IMR-90 (cell line): Measurements from ENCODE around the gene LTN1. TPM values are rescaled to one million over a fixed set of nuclear protein-coding genes. Genes with fewer than 3 reads are reported as not detected.

Source experiments
- ATAC-seq: fragments of 200-7000 bp; cut with Tn5 transposase; 2 replicates; pipeline ENCODE4 v1.9.1; 2020; ENCODE audit warnings: low read depth, mild to moderate bottlenecking, moderate library complexity
- BruUV-seq: library from RNA; stranded (reverse); fragments of 400-500 nt; replicated peaks from 2 replicates; lab custom pipeline; 2021; lab: Mats Ljungman, UMichigan
- CTCF ChIA-PET: fragments of 300-600 bp; formaldehyde crosslinking; extraction: SDS; loops from one replicate; lab custom pipeline; 2021; ENCODE audit warnings: antibody characterized with exemption; lab: Yijun Ruan, JAX
- POLR2A ChIA-PET: fragments of 300-600 bp; sonication (Branson Sonifier 250); formaldehyde crosslinking; loops from one replicate; lab custom pipeline; 2022; ENCODE audit warnings: antibody characterized with exemption; ENCODE audit not compliant: unreplicated experiment; lab: Charles Lee
- DNase-seq: peaks from one replicate; pipeline ENCODE4 v3.0.0; 2013
- H2AFZ ChIP-seq: replicated peaks from 2 replicates; pipeline ENCODE3; 2013; ENCODE audit warnings: low read length, mild to moderate bottlenecking; ENCODE audit not compliant: poor library complexity
- H2AK5ac ChIP-seq: 2 replicates; pipeline ENCODE4 v1.6.1; 2013; ENCODE audit warnings: low read depth, low read length, inconsistent platforms
- H2AK9ac ChIP-seq: replicated peaks from 2 replicates; pipeline ENCODE3; 2013; ENCODE audit warnings: mild to moderate bottlenecking, low read depth, low read length, moderate library complexity; ENCODE audit not compliant: poor library complexity
- H2BK120ac ChIP-seq: 2 replicates; pipeline ENCODE4 v1.6.1; 2013; ENCODE audit warnings: low read depth, low read length, inconsistent platforms
- H2BK15ac ChIP-seq: 3 replicates; pipeline ENCODE4 v1.6.1; 2013; ENCODE audit warnings: low read depth, low read length, inconsistent platforms
- H2BK20ac ChIP-seq: 2 replicates; pipeline ENCODE4 v1.6.1; 2013; ENCODE audit warnings: low read depth, mild to moderate bottlenecking, inconsistent platforms, low read length, moderate library complexity
- H2BK5ac ChIP-seq: 2 replicates; pipeline ENCODE4 v1.6.1; 2013; ENCODE audit warnings: mild to moderate bottlenecking, low read depth, low read length, inconsistent platforms; ENCODE audit not compliant: poor library complexity, severe bottlenecking
- H3K14ac ChIP-seq: replicated peaks from 2 replicates; pipeline ENCODE4 v1.6.1; 2013; ENCODE audit warnings: low read depth, low read length, inconsistent platforms
- H3K18ac ChIP-seq: 2 replicates; pipeline ENCODE4 v1.6.1; 2013; ENCODE audit warnings: low read depth, low read length, control low read depth
- H3K23ac ChIP-seq: 2 replicates; pipeline ENCODE4 v1.6.1; 2013; ENCODE audit warnings: low read depth, low read length, inconsistent platforms
- H3K27ac ChIP-seq: 2 replicates; pipeline ENCODE4 v1.5.1; 2013; ENCODE audit warnings: mild to moderate bottlenecking, control low read depth, low read length; ENCODE audit not compliant: insufficient read depth
- H3K27me3 ChIP-seq: 2 replicates; pipeline ENCODE4 v1.6.1; 2013; ENCODE audit warnings: low read length; ENCODE audit not compliant: control insufficient read depth, insufficient read depth
- H3K36me3 ChIP-seq: 2 replicates; pipeline ENCODE4 v1.6.1; 2013; ENCODE audit warnings: low read length, mixed read lengths; ENCODE audit not compliant: control insufficient read depth, insufficient read depth
- H3K4ac ChIP-seq: 2 replicates; pipeline ENCODE4 v1.6.1; 2013; ENCODE audit warnings: low read depth, low read length, inconsistent platforms
- H3K4me1 ChIP-seq: 2 replicates; pipeline ENCODE4 v1.6.1; 2013; ENCODE audit warnings: low read length, mixed read lengths; ENCODE audit not compliant: control insufficient read depth, insufficient read depth
- H3K4me2 ChIP-seq: 2 replicates; pipeline ENCODE4 v1.6.1; 2013; ENCODE audit warnings: low read depth, mild to moderate bottlenecking, control low read depth, low read length, moderate library complexity
- H3K4me3 ChIP-seq: 2 replicates; pipeline ENCODE4 v1.5.1; 2013; ENCODE audit warnings: low read depth, mild to moderate bottlenecking, control low read depth, low read length, moderate library complexity; ENCODE audit not compliant: insufficient read depth
- H3K56ac ChIP-seq: 2 replicates; pipeline ENCODE4 v1.6.1; 2013; ENCODE audit warnings: low read length, inconsistent platforms; ENCODE audit not compliant: insufficient read depth; ENCODE audit errors: extremely low read depth
- H3K79me1 ChIP-seq, 2 experiments: 2 replicates each; pipeline ENCODE4 v1.6.1; 2013; ENCODE audit warnings: low read length in 2 of 2, inconsistent platforms in 1 of 2, low read depth in 1 of 2
- H3K9ac ChIP-seq: 2 replicates; pipeline ENCODE4 v1.6.1; 2013; ENCODE audit warnings: low read depth, low read length, control low read depth
- H3K9me1 ChIP-seq: 2 replicates; pipeline ENCODE4 v1.6.1; 2013; ENCODE audit warnings: low read length, inconsistent platforms; ENCODE audit not compliant: insufficient read depth
- H3K9me3 ChIP-seq: 2 replicates; pipeline ENCODE4 v1.6.1; 2013; ENCODE audit warnings: low read length; ENCODE audit not compliant: control insufficient read depth, insufficient read depth
- H4K20me1 ChIP-seq: 2 replicates; pipeline ENCODE4 v1.6.1; 2013; ENCODE audit warnings: low read length, inconsistent platforms; ENCODE audit not compliant: insufficient read depth
- H4K5ac ChIP-seq: 2 replicates; pipeline ENCODE4 v1.6.1; 2013; ENCODE audit warnings: mild to moderate bottlenecking, low read depth, low read length, control low read depth
- H4K8ac ChIP-seq, 2 experiments: 2 replicates each; pipeline ENCODE4 v1.6.1; 2013; ENCODE audit warnings: low read depth in 2 of 2, low read length in 2 of 2, control low read depth in 1 of 2, inconsistent platforms in 1 of 2
- H4K91ac ChIP-seq: 2 replicates; pipeline ENCODE4 v1.6.1; 2013; ENCODE audit warnings: low read depth, low read length, inconsistent platforms; ENCODE audit not compliant: insufficient read depth
- MAFK ChIP-seq: IDR thresholded peaks from 2 replicates; pipeline ENCODE4 v1.6.1; 2012; ENCODE audit warnings: low read depth, low read length, improper control_type of control experiment
- MAZ ChIP-seq: IDR thresholded peaks from 2 replicates; pipeline ENCODE4 v1.6.1; 2012; ENCODE audit warnings: low read depth, mild to moderate bottlenecking, low read length, improper control_type of control experiment, moderate library complexity, borderline replicate concordance
- RAD21 ChIP-seq: IDR thresholded peaks from 2 replicates; pipeline ENCODE4 v1.6.1; 2012; ENCODE audit warnings: low read length, improper control_type of control experiment
- WGBS, 2 experiments: methylation state at CpG; one replicate each; pipeline versions ENCODE4 v1.1.5 to v1.1.7; 2013; ENCODE audit warnings: missing lambda C conversion rate in 2 of 2; ENCODE audit not compliant: insufficient read length in 1 of 2; ENCODE audit errors: extremely low coverage in 2 of 2; 5-methylcytosine and 5-hydroxymethylcytosine counted together
- dilution Hi-C: fragments of 300-500 bp; cut with HindIII; formaldehyde crosslinking; loops from one replicate; pipeline ENCODE4 v1.14.3; 2018; ENCODE audit warnings: low sequenced_read_pairs; ENCODE audit not compliant: unreplicated experiment
- in situ Hi-C: fragments of 300-500 bp; cut with MboI; formaldehyde crosslinking; loops from 3 replicates; pipeline ENCODE4 v1.14.3; 2019; ENCODE audit warnings: low sequenced_read_pairs, inconsistent platforms, mixed read lengths
- intact Hi-C: fragments of 100-400 bp; cut with micrococcal nuclease; formaldehyde crosslinking; loops from 2 replicates; pipeline ENCODE4 v1.10.0; 2022
- polyA plus RNA-seq, 3 experiments: library from polyadenylated mRNA; depleted of rRNA; stranded (reverse); fragments of >200 nt; gene quantifications; 2 replicates each; pipeline ENCODE4 v1.2.3, GENCODE V29; 2012; ENCODE audit warnings: low replicate concordance in 1 of 3
- total RNA-seq: library from RNA; depleted of rRNA; stranded (reverse); fragments of >200 nt; gene quantifications from 2 replicates; pipeline ENCODE4 v1.2.3, GENCODE V29; 2012
- TF ChIP-seq, protein P1 (sequence below): conservative IDR thresholded peaks from 2 replicates; pipeline ENCODE4 v1.5.1; 2012; ENCODE audit warnings: mild to moderate bottlenecking, low read depth, low read length, improper control_type of control experiment

The LTN1 gene
- total and polyA plus RNA-seq, 2 of the 4 experiments (the other 2 are of a cell fraction): 6.7 to 35.5 TPM

DNA sequence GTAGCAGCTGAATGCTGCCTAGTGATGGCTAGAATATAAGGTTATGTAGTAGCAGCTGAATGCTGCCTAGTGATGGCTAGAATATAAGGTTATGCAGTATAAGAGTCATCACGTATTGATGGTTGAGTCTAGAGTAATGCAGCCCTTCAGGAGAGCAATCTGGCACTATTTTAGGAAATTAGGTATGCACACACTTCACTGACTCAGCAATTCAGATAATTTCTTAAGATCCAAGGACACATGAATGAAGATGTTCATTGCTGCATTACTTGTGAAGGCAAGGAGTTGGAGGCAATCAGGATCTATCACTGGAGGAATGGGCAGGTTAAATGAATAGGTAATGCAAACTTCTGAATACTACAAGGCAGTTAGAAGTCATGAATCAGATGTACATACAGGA is 13.6 kb downstream of the LTN1 start:
- no TSS peak for BruUV-seq
- POLR2A ChIA-PET: no interaction called here
- H3K4ac ChIP-seq: no peak overlapping the region
- H3K4me2 ChIP-seq: no peak overlapping the region
- peaks cover 6% of the 10 kb centered on the region; the same call in 1 of the 2 replicates for H4K20me1 ChIP-seq
- CTCF ChIA-PET: no interaction called here
- H3K9ac ChIP-seq: no peak overlapping the region
- no peak overlapping the region for H3K23ac ChIP-seq
- H3K9me3 ChIP-seq: no peaks in the 10 kb centered on the region
- peaks cover 9% of the 10 kb centered on the region for H3K4me1 ChIP-seq
- H2AFZ ChIP-seq: no peak overlapping the region
- no peak overlapping the region for H2BK15ac ChIP-seq
- WGBS, 2 experiments: no CpG with 5 or more reads among the region's 1 CpG
- no peaks in the 10 kb centered on the region for H3K27me3 ChIP-seq
- no peak overlapping the region for H2AK9ac ChIP-seq
- H2BK120ac ChIP-seq: no peak overlapping the region
- intact Hi-C loops (no loop called here), dilution Hi-C loops (no loop called here), in situ Hi-C loops (no loop called here)
- no peak overlapping the region for H2BK20ac ChIP-seq
- no peak overlapping the region for H3K18ac ChIP-seq
- H3K79me1 ChIP-seq: peaks cover 4 to 23% of the 10 kb centered on the region in 2 experiments; a peak in 3 of 4 replicates
- DNase-seq (no peak), ATAC-seq (no peak)
- no peak for TF ChIP-seq RAD21
- no peak for TF ChIP-seq MAZ
- TF ChIP-seq, protein P1, sequence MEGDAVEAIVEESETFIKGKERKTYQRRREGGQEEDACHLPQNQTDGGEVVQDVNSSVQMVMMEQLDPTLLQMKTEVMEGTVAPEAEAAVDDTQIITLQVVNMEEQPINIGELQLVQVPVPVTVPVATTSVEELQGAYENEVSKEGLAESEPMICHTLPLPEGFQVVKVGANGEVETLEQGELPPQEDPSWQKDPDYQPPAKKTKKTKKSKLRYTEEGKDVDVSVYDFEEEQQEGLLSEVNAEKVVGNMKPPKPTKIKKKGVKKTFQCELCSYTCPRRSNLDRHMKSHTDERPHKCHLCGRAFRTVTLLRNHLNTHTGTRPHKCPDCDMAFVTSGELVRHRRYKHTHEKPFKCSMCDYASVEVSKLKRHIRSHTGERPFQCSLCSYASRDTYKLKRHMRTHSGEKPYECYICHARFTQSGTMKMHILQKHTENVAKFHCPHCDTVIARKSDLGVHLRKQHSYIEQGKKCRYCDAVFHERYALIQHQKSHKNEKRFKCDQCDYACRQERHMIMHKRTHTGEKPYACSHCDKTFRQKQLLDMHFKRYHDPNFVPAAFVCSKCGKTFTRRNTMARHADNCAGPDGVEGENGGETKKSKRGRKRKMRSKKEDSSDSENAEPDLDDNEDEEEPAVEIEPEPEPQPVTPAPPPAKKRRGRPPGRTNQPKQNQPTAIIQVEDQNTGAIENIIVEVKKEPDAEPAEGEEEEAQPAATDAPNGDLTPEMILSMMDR: no peak
- peak; percentile 76 for TF ChIP-seq MAFK
- H3K9me1 ChIP-seq: peaks cover 3% of the 10 kb centered on the region
- no peak overlapping the region for H3K14ac ChIP-seq
- no peak overlapping the region for H4K8ac ChIP-seq
- H3K4me3 ChIP-seq: no peak overlapping the region
- H3K36me3 ChIP-seq: peaks cover 22% of the 10 kb centered on the region
- H3K27ac ChIP-seq: no peak overlapping the region
- no peak overlapping the region for H4K91ac ChIP-seq
- no peak overlapping the region for H4K5ac ChIP-seq
- H3K56ac ChIP-seq: no peak overlapping the region
- H2BK5ac ChIP-seq: no peak overlapping the region
- no peak overlapping the region for H2AK5ac ChIP-seq
